Vagina (tissue), 2 donors: ENCODE data around the gene ANGEL1.

ENCODE experiments used
- POLR2A ChIP-seq, 2 donors: fragments of 450-650 bp; IDR thresholded peaks; one replicate each; pipeline ENCODE4 v1.6.1; 2017; ENCODE audit warnings: antibody characterized with exemption in 2 of 2, mild to moderate bottlenecking in 2 of 2, moderate library complexity in 2 of 2
- POLR2AphosphoS5 ChIP-seq, 2 donors: sonication (generic); formaldehyde crosslinking; IDR thresholded peaks; one replicate each; pipeline ENCODE4 v1.9.0; 2017; ENCODE audit warnings: antibody characterized with exemption in 2 of 2, mild to moderate bottlenecking in 2 of 2, low read depth in 1 of 2; ENCODE audit not compliant: insufficient read depth in 1 of 2
- TF ChIP-seq, protein P1 (sequence below), 3 experiments: fragments of 450-650 bp in 2 of 3; fragments of 200-600 bp in 1 of 3; sonication (generic) in 1 of 3; IDR thresholded peaks; one replicate each; pipeline ENCODE4 v1.5.1; 2017 to 2019; ENCODE audit warnings: antibody characterized with exemption in 3 of 3, mild to moderate bottlenecking in 2 of 3, moderate library complexity in 2 of 3

DNA sequence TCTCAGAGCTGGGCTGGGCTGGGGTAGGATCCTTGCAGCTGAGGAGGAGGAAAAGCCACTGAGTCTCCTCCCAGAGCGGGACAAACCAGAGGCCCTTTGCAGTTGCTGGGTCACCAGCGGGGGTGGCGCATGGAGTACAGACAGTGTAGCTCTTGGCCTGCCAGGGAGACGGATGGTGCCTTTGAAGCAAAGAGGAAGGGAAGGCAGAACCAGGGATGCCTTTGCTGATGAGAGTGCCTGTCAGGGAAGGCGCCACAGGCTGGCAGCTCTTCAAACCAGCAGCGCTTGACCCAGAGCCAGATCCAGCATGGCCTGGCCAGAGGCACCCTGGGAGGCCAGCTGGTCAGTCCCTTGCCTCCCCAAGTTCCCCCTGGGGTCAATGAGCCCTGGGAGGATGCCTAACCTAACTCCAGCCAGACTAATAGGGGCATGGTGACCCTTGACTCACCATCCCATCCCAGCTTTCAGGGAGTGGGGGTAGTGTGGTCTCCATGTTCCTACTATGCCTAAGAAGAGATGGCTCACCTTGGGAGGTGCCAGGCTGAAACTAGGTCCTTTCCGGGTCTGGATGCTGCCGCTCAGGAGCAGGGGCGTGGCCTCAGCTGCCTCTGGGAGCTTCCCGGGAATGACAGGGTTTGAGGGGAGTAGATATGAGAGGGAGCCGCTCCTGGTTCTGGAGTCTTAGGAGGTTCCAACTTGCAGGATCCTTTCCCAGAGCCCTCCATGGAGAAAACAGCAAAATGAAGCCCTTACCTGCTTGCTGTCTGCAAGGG is 31.6 kb downstream of the ANGEL1 start:
- TF ChIP-seq, protein P1, sequence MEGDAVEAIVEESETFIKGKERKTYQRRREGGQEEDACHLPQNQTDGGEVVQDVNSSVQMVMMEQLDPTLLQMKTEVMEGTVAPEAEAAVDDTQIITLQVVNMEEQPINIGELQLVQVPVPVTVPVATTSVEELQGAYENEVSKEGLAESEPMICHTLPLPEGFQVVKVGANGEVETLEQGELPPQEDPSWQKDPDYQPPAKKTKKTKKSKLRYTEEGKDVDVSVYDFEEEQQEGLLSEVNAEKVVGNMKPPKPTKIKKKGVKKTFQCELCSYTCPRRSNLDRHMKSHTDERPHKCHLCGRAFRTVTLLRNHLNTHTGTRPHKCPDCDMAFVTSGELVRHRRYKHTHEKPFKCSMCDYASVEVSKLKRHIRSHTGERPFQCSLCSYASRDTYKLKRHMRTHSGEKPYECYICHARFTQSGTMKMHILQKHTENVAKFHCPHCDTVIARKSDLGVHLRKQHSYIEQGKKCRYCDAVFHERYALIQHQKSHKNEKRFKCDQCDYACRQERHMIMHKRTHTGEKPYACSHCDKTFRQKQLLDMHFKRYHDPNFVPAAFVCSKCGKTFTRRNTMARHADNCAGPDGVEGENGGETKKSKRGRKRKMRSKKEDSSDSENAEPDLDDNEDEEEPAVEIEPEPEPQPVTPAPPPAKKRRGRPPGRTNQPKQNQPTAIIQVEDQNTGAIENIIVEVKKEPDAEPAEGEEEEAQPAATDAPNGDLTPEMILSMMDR (IDR thresholded peaks at IDR 0.05), result no peak
- no peak for TF ChIP-seq POLR2A (IDR thresholded peaks at IDR 0.05)
- no peak for TF ChIP-seq POLR2AphosphoS5 (IDR thresholded peaks at IDR 0.05; ENCODE audit: insufficient read depth in 1 of 2, low read depth in 1 of 2)
